HL-60/S4 treated with retinoic acid at 250 ng/mL for 4 days and 3 days (cell line): Measurements from ENCODE around the gene ODAD2.
"Not testable (repeated sequence)": the region's sequence is repeated elsewhere in the genome, so short reads cannot be mapped to it uniquely, and the experiment has no call there.

Experiments
- in situ Hi-C: fragments of 300-500 bp; cut with MboI; formaldehyde crosslinking; loops from 2 replicates; pipeline ENCODE4 v1.7.0; 2022; ENCODE audit warnings: low sequenced_read_pairs

ODAD2 gene

GRCh38 chr10:27970795-27971194 lies 28.1 kb downstream of the ODAD2 start:
- in situ Hi-C loops = not testable (repeated sequence)

- in situ Hi-C loops = not testable (repeated sequence)
Observed at GRCh38 chr10:27969931-27970330, 28.9 kb downstream of the ODAD2 start.

- in situ Hi-C loops = no loop called here
Observed at GRCh38 chr10:27959093-27959715, 39.7 kb downstream of the ODAD2 start.

GRCh38 chr10:27958383-27958782 lies 40.5 kb downstream of the ODAD2 start:
- in situ Hi-C loops = not testable (repeated sequence)

GRCh38 chr10:27950242-27950564 lies 48.7 kb downstream of the ODAD2 start:
- in situ Hi-C loops = no loop called here

- in situ Hi-C loops = no loop called here
Observed at GRCh38 chr10:27949528-27950241, 49.2 kb downstream of the ODAD2 start.

GRCh38 chr10:27948186-27948585 lies 50.7 kb downstream of the ODAD2 start:
- in situ Hi-C loops = no loop called here

GRCh38 chr10:27947540-27947939 lies 51.3 kb downstream of the ODAD2 start:
- in situ Hi-C loops = no loop called here

GRCh38 chr10:27944005-27944404 lies 54.9 kb downstream of the ODAD2 start:
- in situ Hi-C loops = no loop called here

GRCh38 chr10:27914888-27915287 lies 84.0 kb downstream of the ODAD2 start:
- in situ Hi-C loops = no loop called here

- in situ Hi-C loops = no loop called here
Observed at GRCh38 chr10:27912231-27912630, 86.6 kb downstream of the ODAD2 start.

GRCh38 chr10:27911539-27911938 lies 87.3 kb downstream of the ODAD2 start:
- in situ Hi-C loops = no loop called here

GRCh38 chr10:27911011-27911410 lies 87.9 kb downstream of the ODAD2 start:
- in situ Hi-C loops = no loop called here

GRCh38 chr10:27908231-27908630 lies 90.6 kb downstream of the ODAD2 start:
- in situ Hi-C loops = no loop called here

- in situ Hi-C loops = not testable (repeated sequence)
Observed at GRCh38 chr10:27899485-27899884, 99.4 kb downstream of the ODAD2 start.

- in situ Hi-C loops = no loop called here
Observed at GRCh38 chr10:27899058-27899457, 99.8 kb downstream of the ODAD2 start.

- in situ Hi-C loops = no loop called here
Observed at GRCh38 chr10:27893358-27893954, 105.4 kb downstream of the ODAD2 start.

GRCh38 chr10:27890971-27891370 lies 107.9 kb downstream of the ODAD2 start:
- in situ Hi-C loops = no loop called here

- in situ Hi-C loops = no loop called here
Observed at GRCh38 chr10:27889518-27889917, 109.4 kb downstream of the ODAD2 start.

GRCh38 chr10:27884185-27884641 lies 114.7 kb downstream of the ODAD2 start:
- in situ Hi-C loops = no loop called here

GRCh38 chr10:27878281-27878680 lies 120.6 kb downstream of the ODAD2 start:
- in situ Hi-C loops = no loop called here

GRCh38 chr10:27865221-27865635 lies 133.7 kb downstream of the ODAD2 start:
- in situ Hi-C loops = no loop called here
